Suprapubic skin (tissue), 4 donors: ENCODE data around the gene SEMA6A. TPM values are rescaled to one million over a fixed set of nuclear protein-coding genes. Genes with fewer than 3 reads are reported as not detected.

ENCODE experiments used
- DNase-seq, 2 donors: peaks; one replicate each; pipeline ENCODE4 v3.0.0-alpha.2; 2019; ENCODE audit warnings: low spot score in 2 of 2
- H3K27ac ChIP-seq: fragments of 200-600 bp; sonication (generic); one replicate; pipeline ENCODE4 v1.5.1; 2019
- H3K27me3 ChIP-seq: fragments of 200-600 bp; sonication (generic); one replicate; pipeline ENCODE4 v1.5.1; 2019
- H3K36me3 ChIP-seq: fragments of 200-600 bp; sonication (generic); one replicate; pipeline ENCODE4 v1.5.1; 2019
- H3K4me1 ChIP-seq: fragments of 200-600 bp; sonication (generic); one replicate; pipeline ENCODE4 v1.5.1; 2019
- H3K4me3 ChIP-seq: fragments of 200-600 bp; sonication (generic); one replicate; pipeline ENCODE4 v1.5.1; 2019; ENCODE audit warnings: mild to moderate bottlenecking
- H3K9me3 ChIP-seq: fragments of 200-600 bp; sonication (generic); one replicate; pipeline ENCODE4 v1.5.1; 2019
- CTCF ChIP-seq, 2 donors: fragments of 200-600 bp in 1 of 2; fragments of 450-650 bp in 1 of 2; sonication (generic) in 1 of 2; IDR thresholded peaks; one replicate each; pipeline ENCODE4 v1.5.1; 2016 to 2019; ENCODE audit warnings: antibody characterized with exemption in 2 of 2, mild to moderate bottlenecking in 1 of 2, moderate library complexity in 1 of 2
- EP300 ChIP-seq: sonication (generic); formaldehyde crosslinking; IDR thresholded peaks from one replicate; pipeline ENCODE4 v1.6.1; 2017; ENCODE audit warnings: antibody characterized with exemption
- POLR2A ChIP-seq, 2 donors: fragments of 450-650 bp; IDR thresholded peaks; one replicate each; pipeline ENCODE4 v1.6.1; 2017; ENCODE audit warnings: antibody characterized with exemption in 2 of 2, mild to moderate bottlenecking in 2 of 2, moderate library complexity in 2 of 2
- POLR2AphosphoS5 ChIP-seq, 3 donors: sonication (generic); formaldehyde crosslinking; IDR thresholded peaks; one replicate each; pipeline ENCODE4 v1.6.1; 2017; ENCODE audit warnings: antibody characterized with exemption in 3 of 3
- WGBS: methylation state at CpG from one replicate; pipeline ENCODE4 v1.1.5; 2018; 5-methylcytosine and 5-hydroxymethylcytosine counted together
- total RNA-seq, 4 donors: library from RNA; depleted of rRNA; stranded (reverse); fragments of >200 nt; gene quantifications; one replicate each; pipeline ENCODE4 v1.1.0, GENCODE V29; 2016

The SEMA6A gene
- total RNA-seq, 4 donors from 2014 or later = 7.4 to 27.8 (median 15.5) TPM

- Histone ChIP-seq H3K27me3 (no peaks in the 10 kb centered on the region), H3K27ac (no peak overlapping the region), H3K9me3 (no peaks in the 10 kb centered on the region), H3K4me1 (peaks cover 14% of the 10 kb centered on the region), H3K36me3 (peaks cover 4% of the 10 kb centered on the region), H3K4me3 (no peak overlapping the region)
- DNase-seq = no peak
- 94% methylated on average over 2 of the region's 2 CpGs for WGBS
- TF ChIP-seq POLR2A (IDR thresholded peaks at IDR 0.05) (no peak), CTCF (IDR thresholded peaks at IDR 0.05) (no peak), EP300 (no peak), POLR2AphosphoS5 (IDR thresholded peaks at IDR 0.05) (no peak)
Measured at GRCh38 chr5:116452774-116453368, 121.8 kb downstream of the SEMA6A start.

GRCh38 chr5:116451905-116452450, 122.6 kb downstream of the SEMA6A start:
- no peak overlapping the region for H3K27ac ChIP-seq
- WGBS = 90% methylated on average over 3 of the region's 3 CpGs
- no peak for DNase-seq
- no peaks in the 10 kb centered on the region for H3K27me3 ChIP-seq
- peaks cover 14% of the 10 kb centered on the region for H3K4me1 ChIP-seq
- no peaks in the 10 kb centered on the region for H3K9me3 ChIP-seq
- H3K36me3 ChIP-seq = peaks cover 13% of the 10 kb centered on the region
- H3K4me3 ChIP-seq = no peak overlapping the region
- TF ChIP-seq POLR2A (IDR thresholded peaks at IDR 0.05) = no peak
- TF ChIP-seq CTCF (IDR thresholded peaks at IDR 0.05) = no peak
- no peak for TF ChIP-seq EP300
- no peak for TF ChIP-seq POLR2AphosphoS5 (IDR thresholded peaks at IDR 0.05)

GRCh38 chr5:116451066-116451465, 123.6 kb downstream of the SEMA6A start:
- H3K4me1 ChIP-seq = peaks cover 14% of the 10 kb centered on the region
- H3K27ac ChIP-seq = no peak overlapping the region
- no peak for DNase-seq
- no peaks in the 10 kb centered on the region for H3K9me3 ChIP-seq
- 90% methylated on average over 3 of the region's 3 CpGs for WGBS
- no peaks in the 10 kb centered on the region for H3K27me3 ChIP-seq
- no peak for TF ChIP-seq EP300
- no peak for TF ChIP-seq CTCF (IDR thresholded peaks at IDR 0.05)
- TF ChIP-seq POLR2AphosphoS5 (IDR thresholded peaks at IDR 0.05) = no peak
- peaks cover 21% of the 10 kb centered on the region for H3K36me3 ChIP-seq
- H3K4me3 ChIP-seq = no peak overlapping the region

- no peak for DNase-seq
- WGBS = 78% methylated on average over 3 of the region's 3 CpGs
- Histone ChIP-seq H3K27me3 (no peaks in the 10 kb centered on the region), H3K4me3 (no peak overlapping the region), H3K4me1 (peaks cover 8% of the 10 kb centered on the region), H3K27ac (no peak overlapping the region), H3K36me3 (peaks cover 21% of the 10 kb centered on the region), H3K9me3 (no peaks in the 10 kb centered on the region)
- TF ChIP-seq CTCF (IDR thresholded peaks at IDR 0.05) (no peak), POLR2A (IDR thresholded peaks at IDR 0.05) (no peak), EP300 (no peak), POLR2AphosphoS5 (IDR thresholded peaks at IDR 0.05) (no peak)
Measured at GRCh38 chr5:116449458-116449857, 125.2 kb downstream of the SEMA6A start.

- Histone ChIP-seq H3K27ac (no peak overlapping the region), H3K9me3 (no peaks in the 10 kb centered on the region)
Measured at GRCh38 chr5:116448870-116449427, 125.7 kb downstream of the SEMA6A start.

More at GRCh38 chr5:116448870-116449427, 125.7 kb downstream of the SEMA6A start:
- Histone ChIP-seq H3K4me3 (no peak overlapping the region), H3K27me3 (no peaks in the 10 kb centered on the region), H3K36me3 (peaks cover 21% of the 10 kb centered on the region), H3K4me1 (peaks cover 3% of the 10 kb centered on the region)
- WGBS = 80% methylated on average over 5 of the region's 5 CpGs
- no peak for TF ChIP-seq EP300
- DNase-seq = no peak
